ENCODE measurements around the gene PFKFB2. TPM values are rescaled to one million over a fixed set of nuclear protein-coding genes. Genes with fewer than 3 reads are reported as not detected.

The PFKFB2 gene
- polyA plus RNA-seq, 3 donors = 2.1 to 6.9 (median 2.3) TPM

DNA sequence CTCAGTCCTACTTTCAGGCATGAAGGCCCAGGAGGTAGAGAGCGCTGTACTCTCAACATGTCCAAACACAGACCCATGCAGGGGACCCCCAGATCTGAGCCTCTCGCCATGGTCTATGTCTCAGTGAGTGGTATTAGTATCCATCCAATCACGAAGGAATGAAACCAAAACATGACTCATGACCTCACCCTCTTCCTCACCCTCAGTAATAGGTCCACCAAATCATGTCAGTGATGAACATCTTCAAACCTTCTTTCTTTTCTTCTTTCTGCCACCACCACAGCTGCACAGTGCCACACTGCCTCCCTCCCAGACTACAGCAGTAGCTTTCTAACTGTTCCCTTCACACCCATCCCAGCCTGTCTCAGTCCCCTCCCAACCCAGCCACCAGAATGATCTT lies 37.3 kb upstream of the PFKFB2 start:
- Histone ChIP-seq H3K9ac (ENCODE audit: insufficient read depth, low read length, poor library complexity, severe bottlenecking) (no peak overlapping the region), H3K36me3 (replicated peaks in 1 of 2; ENCODE audit: control insufficient read depth in 1 of 2, insufficient read depth in 2 of 2, low read length in 2 of 2) (no peaks in the 10 kb centered on the region), H3K4me3 (replicated peaks in 1 of 3; ENCODE audit: low read depth in 2 of 3, low read length in 3 of 3) (no peak overlapping the region), H3K79me2 (ENCODE audit: insufficient read depth, low read length) (no peaks in the 10 kb centered on the region), H3K4me2 (replicated peaks; ENCODE audit: extremely low read depth, low read length, poor library complexity, severe bottlenecking) (no peak overlapping the region), H3K27ac (ENCODE audit: low read depth in 1 of 2, low read length in 2 of 2) (no peak overlapping the region), H3K4me1 (ENCODE audit: control insufficient read depth in 1 of 2, insufficient read depth in 2 of 2, low read length in 2 of 2) (peaks cover 6 to 9% of the 10 kb centered on the region in 2 donors), H3K27me3 (ENCODE audit: control insufficient read depth in 2 of 2, insufficient read depth in 2 of 2, low read length in 2 of 2) (no peaks in the 10 kb centered on the region), H3K9me3 (replicated peaks in 1 of 2; ENCODE audit: control insufficient read depth in 1 of 2, insufficient read depth in 1 of 2, low read length in 2 of 2) (no peaks in the 10 kb centered on the region), H4K20me1 (ENCODE audit: insufficient read depth, low read length) (no peaks in the 10 kb centered on the region), H2AFZ (ENCODE audit: insufficient read depth, low read depth, low read length, poor library complexity, severe bottlenecking) (no peak overlapping the region)
- intact Hi-C loops (cut with micrococcal nuclease) = no loop called here
- no peak for DNase-seq
- Mint-ChIP-seq H3K9me3 (peaks cover 0 to 2% (median 0%) of the 10 kb centered on the region in 7 donors), H3K27ac (no peak overlapping the region), H3K36me3 (peaks cover 0 to under 1% of the 10 kb centered on the region in 2 donors), H3K27me3 (ENCODE audit: low read depth in 3 of 3) (peaks cover 2% of the 10 kb centered on the region in 3 donors), H3K4me1 (peaks cover 26% of the 10 kb centered on the region), H3K4me3 (no peak overlapping the region)
- WGBS (ENCODE audit: insufficient coverage) = 100% methylated on average over 1 of the region's 3 CpGs
- TF ChIP-seq CTCF (IDR thresholded peaks at IDR 0.05) = no peak

- H3K4me2 ChIP-seq (replicated peaks; ENCODE audit: extremely low read depth, low read length, poor library complexity, severe bottlenecking) = no peak overlapping the region
Observed at GRCh38 chr1:207017615-207018559, 35.2 kb upstream of the PFKFB2 start.

More at GRCh38 chr1:207017615-207018559, 35.2 kb upstream of the PFKFB2 start:
- peak; percentile 33 to 75 (median 40) for DNase-seq
- no peaks in the 10 kb centered on the region for H4K20me1 ChIP-seq (ENCODE audit: insufficient read depth, low read length)
- 71% methylated on average over 1 of the region's 7 CpGs for WGBS (ENCODE audit: insufficient coverage)
- TF ChIP-seq CTCF (IDR thresholded peaks at IDR 0.05) = no peak
- no peaks in the 10 kb centered on the region for H3K27me3 ChIP-seq (ENCODE audit: control insufficient read depth in 2 of 2, insufficient read depth in 2 of 2, low read length in 2 of 2)
- H3K36me3 ChIP-seq (replicated peaks in 1 of 2; ENCODE audit: control insufficient read depth in 1 of 2, insufficient read depth in 2 of 2, low read length in 2 of 2) = no peaks in the 10 kb centered on the region
- H3K9me3 Mint-ChIP-seq = peaks cover 0 to 2% (median 0%) of the 10 kb centered on the region in 7 donors
- H3K4me1 Mint-ChIP-seq = peaks cover 31% of the 10 kb centered on the region
- H3K9me3 ChIP-seq (replicated peaks in 1 of 2; ENCODE audit: control insufficient read depth in 1 of 2, insufficient read depth in 1 of 2, low read length in 2 of 2) = no peaks in the 10 kb centered on the region
- peaks cover 0 to 2% of the 10 kb centered on the region in 2 donors for H3K36me3 Mint-ChIP-seq
- peak overlapping the region in 3 of 7 donors; percentile 3 to 11 (median 7) for H3K27ac Mint-ChIP-seq
- H3K4me3 Mint-ChIP-seq = peak overlapping the region in 1 of 2 donors; percentile 69
- H3K4me1 ChIP-seq (ENCODE audit: control insufficient read depth in 1 of 2, insufficient read depth in 2 of 2, low read length in 2 of 2) = peaks cover 6 to 9% of the 10 kb centered on the region in 2 donors
- no peak overlapping the region for H3K27ac ChIP-seq (ENCODE audit: low read depth in 1 of 2, low read length in 2 of 2)
- intact Hi-C loops (cut with micrococcal nuclease) = no loop called here
- H3K79me2 ChIP-seq (ENCODE audit: insufficient read depth, low read length) = no peaks in the 10 kb centered on the region
- H3K4me3 ChIP-seq (replicated peaks in 1 of 3; ENCODE audit: low read depth in 2 of 3, low read length in 3 of 3) = no peak overlapping the region
- no peak overlapping the region for H2AFZ ChIP-seq (ENCODE audit: insufficient read depth, low read depth, low read length, poor library complexity, severe bottlenecking)
- no peak overlapping the region for H3K9ac ChIP-seq (ENCODE audit: insufficient read depth, low read length, poor library complexity, severe bottlenecking)
- no peaks in the 10 kb centered on the region for H3K27me3 Mint-ChIP-seq (ENCODE audit: low read depth in 3 of 3)
